Mesothelial cell of epicardium (in vitro differentiated cells): ENCODE data around the gene GRAMD1A. TPM values are rescaled to one million over a fixed set of nuclear protein-coding genes. Genes with fewer than 3 reads are reported as not detected.

Source experiments
- DNase-seq, 2 experiments: peaks; one replicate each; pipeline ENCODE4 v3.0.0; 2021; ENCODE audit warnings: low spot score in 2 of 2; ENCODE audit not compliant: unreplicated experiment in 2 of 2
- H3K27ac Mint-ChIP-seq: 2 replicates; pipeline ENCODE4 v1.8.0; 2021; ENCODE audit warnings: mixed read lengths
- H3K27me3 Mint-ChIP-seq: 2 replicates; pipeline ENCODE4 v1.8.0; 2021; ENCODE audit warnings: low read depth, mixed read lengths
- H3K36me3 Mint-ChIP-seq: 2 replicates; pipeline ENCODE4 v1.8.0; 2021; ENCODE audit warnings: mixed read lengths
- H3K4me1 Mint-ChIP-seq: 2 replicates; pipeline ENCODE4 v1.8.0; 2021; ENCODE audit warnings: mixed read lengths
- H3K4me3 Mint-ChIP-seq: 2 replicates; pipeline ENCODE4 v1.8.0; 2021; ENCODE audit warnings: mild to moderate bottlenecking, moderate library complexity, mixed read lengths
- H3K9me3 Mint-ChIP-seq: 2 replicates; pipeline ENCODE4 v1.8.0; 2021; ENCODE audit warnings: mixed read lengths
- CTCF ChIP-seq: fragments of 200-600 bp; sonication (generic); IDR thresholded peaks from one replicate; pipeline ENCODE4 v1.5.0; 2021; ENCODE audit warnings: antibody characterized with exemption; ENCODE audit not compliant: unreplicated experiment
- total RNA-seq: library from RNA; stranded (reverse); gene quantifications from 3 replicates; pipeline ENCODE4 v1.2.1, GENCODE V29; 2021

The GRAMD1A gene
- total RNA-seq, 1 donor from 2014 or later, result 129 TPM

GRCh38 chr19:35038623-35039512, 38.7 kb downstream of the GRAMD1A start:
- no peak overlapping the region for H3K4me3 Mint-ChIP-seq
- H3K4me1 Mint-ChIP-seq, result peaks cover 27% of the 10 kb centered on the region
- no peaks in the 10 kb centered on the region for H3K36me3 Mint-ChIP-seq
- H3K27me3 Mint-ChIP-seq, result peaks cover 7% of the 10 kb centered on the region
- H3K9me3 Mint-ChIP-seq, result no peaks in the 10 kb centered on the region
- TF ChIP-seq CTCF, result no peak
- no peak for DNase-seq
- H3K27ac Mint-ChIP-seq, result no peak overlapping the region

GRCh38 chr19:35039881-35040825, 40.0 kb downstream of the GRAMD1A start:
- peak overlapping the region; percentile 6 for H3K27ac Mint-ChIP-seq
- H3K4me3 Mint-ChIP-seq, result peak overlapping the region; percentile 53

GRCh38 chr19:35040826-35041547, 40.9 kb downstream of the GRAMD1A start:
- no peaks in the 10 kb centered on the region for H3K9me3 Mint-ChIP-seq
- no peaks in the 10 kb centered on the region for H3K36me3 Mint-ChIP-seq
- H3K4me3 Mint-ChIP-seq, result peak overlapping the region; percentile 53
- no peaks in the 10 kb centered on the region for H3K27me3 Mint-ChIP-seq
- peaks cover 27% of the 10 kb centered on the region for H3K4me1 Mint-ChIP-seq
- no peak overlapping the region for H3K27ac Mint-ChIP-seq
- DNase-seq, result no peak
- TF ChIP-seq CTCF, result no peak

More at GRCh38 chr19:35039881-35040825, 40.0 kb downstream of the GRAMD1A start:
- no peaks in the 10 kb centered on the region for H3K36me3 Mint-ChIP-seq
- no peak for DNase-seq
- H3K9me3 Mint-ChIP-seq, result no peaks in the 10 kb centered on the region
- no peak for TF ChIP-seq CTCF
- H3K27me3 Mint-ChIP-seq, result no peaks in the 10 kb centered on the region
- peaks cover 27% of the 10 kb centered on the region for H3K4me1 Mint-ChIP-seq

- no peak for DNase-seq
- Mint-ChIP-seq H3K9me3 (no peaks in the 10 kb centered on the region), H3K27ac (no peak within 1 kb of the TSS), H3K4me3 (peak within 1 kb of the TSS; percentile 53), H3K4me1 (peaks cover 27% of the 10 kb centered on the region), H3K36me3 (no peaks in the 10 kb centered on the region), H3K27me3 (no peaks in the 10 kb centered on the region)
- no peak for TF ChIP-seq CTCF
Observed at GRCh38 chr19:35041548-35042055, 41.5 kb downstream of the GRAMD1A start, which contains the start of gene HPN. Gene HPN, plus strand, starts transcription at chr19:35041721. Its CDS starts 786 bp downstream, at chr19:35042507.
